ENCODE data around the gene IGFL2. TPM values are rescaled to one million over a fixed set of nuclear protein-coding genes. Genes with fewer than 3 reads are reported as not detected.

The IGFL2 gene
- total and polyA plus RNA-seq, 4 donors: 0.08 TPM; not detected in 3

DNA sequence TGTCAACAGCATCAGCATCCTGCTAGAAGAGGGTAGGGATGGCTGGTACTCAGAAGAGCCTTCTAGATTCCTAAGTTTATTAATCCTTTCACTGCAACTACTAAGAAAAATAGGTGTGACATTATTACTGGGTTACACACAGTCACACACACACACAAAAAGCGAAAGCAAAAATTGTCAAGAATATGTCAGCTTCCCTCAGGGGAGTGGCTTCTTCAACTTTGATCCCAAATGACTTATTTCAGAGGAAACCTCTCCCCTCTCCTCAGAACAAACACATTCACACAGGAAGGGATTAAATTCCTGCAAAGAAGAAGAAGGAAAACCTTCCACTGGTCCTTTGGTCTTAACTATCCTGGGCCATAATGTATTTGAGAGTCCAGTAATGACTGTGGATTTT, 61.4 kb downstream of the IGFL2 start (continued):
- no peak for TF ChIP-seq CTCF (IDR thresholded peaks at IDR 0.05; ENCODE audit: low read depth, low read length, missing input control)
- no peak for TF ChIP-seq SP1 (IDR thresholded peaks at IDR 0.05)
- TF ChIP-seq JUND (IDR thresholded peaks at IDR 0.05): no peak
- no peak for TF ChIP-seq FOXA2 (IDR thresholded peaks at IDR 0.05)
- no peak for TF ChIP-seq RAD21 (IDR thresholded peaks at IDR 0.05)

- H3K36me3 ChIP-seq (ENCODE audit: control insufficient read depth in 4 of 4, insufficient read depth in 3 of 4, low read depth in 1 of 4, low read length in 3 of 4): no peaks in the 10 kb centered on the region
- no peaks in the 10 kb centered on the region for H3K27me3 ChIP-seq (ENCODE audit: control insufficient read depth in 4 of 4, insufficient read depth in 4 of 4, low read length in 3 of 4)
- no peak overlapping the region for H3K27ac ChIP-seq (ENCODE audit: low read depth in 1 of 2, low read length in 2 of 2)
- DNase-seq (ENCODE audit: low spot score): no peak
- no peaks in the 10 kb centered on the region for H3K9me3 ChIP-seq (ENCODE audit: control insufficient read depth in 4 of 4, low read length in 3 of 4)
- H3K4me3 ChIP-seq (ENCODE audit: low read depth in 1 of 3, low read length in 3 of 3): no peak overlapping the region
- TF ChIP-seq RAD21 (IDR thresholded peaks at IDR 0.05): no peak
- TF ChIP-seq FOXA2 (IDR thresholded peaks at IDR 0.05): no peak
- TF ChIP-seq SP1 (IDR thresholded peaks at IDR 0.05): no peak
- no peak for TF ChIP-seq RXRA (IDR thresholded peaks at IDR 0.05)
- no peak for TF ChIP-seq EGR1 (IDR thresholded peaks at IDR 0.05; ENCODE audit: low read depth in 2 of 2)
- TF ChIP-seq GABPA (IDR thresholded peaks at IDR 0.05 in 1 of 2, conservative IDR thresholded peaks at IDR 0.05 in 1 of 2): no peak
- no peak for TF ChIP-seq NR2F2 (IDR thresholded peaks at IDR 0.05)
- no peak for TF ChIP-seq CTCF (IDR thresholded peaks at IDR 0.05; ENCODE audit: low read depth, low read length, missing input control)
- TF ChIP-seq ATF3 (IDR thresholded peaks at IDR 0.05): no peak
- no peak for TF ChIP-seq HNF4A (conservative IDR thresholded peaks at IDR 0.05)
- TF ChIP-seq FOXA1 (IDR thresholded peaks at IDR 0.05): no peak
- no peak overlapping the region for H3K9ac ChIP-seq (ENCODE audit: low read depth in 1 of 2, low read length in 2 of 2)
- 71% methylated on average over 1 of the region's 1 CpG for WGBS
- H3K4me1 ChIP-seq (ENCODE audit: control insufficient read depth in 4 of 4, insufficient read depth in 4 of 4, low read length in 3 of 4): no peaks in the 10 kb centered on the region
These were observed 62.6 kb downstream of the IGFL2 start for GRCh38 chr19:46210669-46211068.

Other genes starting within 250 kb of the IGFL2 start
- gene MYPOP, start 245.6 kb upstream of the IGFL2 start, total RNA-seq: 1 to 10 TPM in 1 of 2 donors, under 1 TPM in 1; 0.70 to 1.8 TPM
- gene MYPOP, start 245.6 kb upstream of the IGFL2 start, polyA plus RNA-seq: 1 to 10 TPM in 1 of 2 donors, under 1 TPM in 1; 0.90 to 3.0 TPM
- gene NANOS2, start 233.5 kb upstream of the IGFL2 start, total RNA-seq: not detected
- gene NANOS2, start 233.5 kb upstream of the IGFL2 start, polyA plus RNA-seq: not detected
- 1 to 10 TPM in 1 of 2 donors, under 1 TPM in 1; 0.47 to 1.6 TPM for gene NOVA2, start 174.4 kb upstream of the IGFL2 start, total RNA-seq
- gene NOVA2, start 174.4 kb upstream of the IGFL2 start, polyA plus RNA-seq: under 1 TPM; 0.31 to 0.37 TPM
- gene CCDC61, start 152.8 kb upstream of the IGFL2 start, total RNA-seq: 1 to 10 TPM; 2.6 to 3.1 TPM
- gene CCDC61, start 152.8 kb upstream of the IGFL2 start, polyA plus RNA-seq: 1 to 10 TPM; 1.7 to 6.3 TPM
- gene PGLYRP1, start 125.2 kb upstream of the IGFL2 start, total RNA-seq: 10 to 100 TPM in 1 of 2 donors, under 1 TPM in 1; 0.25 to 13.9 TPM
- 1 to 10 TPM in 1 of 2 donors, under 1 TPM in 1; 0.31 to 1.2 TPM for gene PGLYRP1, start 125.2 kb upstream of the IGFL2 start, polyA plus RNA-seq
- not detected for gene IGFL4, start 107.2 kb upstream of the IGFL2 start, total RNA-seq
- not detected for gene IGFL4, start 107.2 kb upstream of the IGFL2 start, polyA plus RNA-seq
- not detected for gene IGFL3, start 23.6 kb upstream of the IGFL2 start, total RNA-seq
- gene IGFL3, start 23.6 kb upstream of the IGFL2 start, polyA plus RNA-seq: not detected
- not detected for gene IGFL1, start 81.5 kb downstream of the IGFL2 start, total RNA-seq
- not detected for gene IGFL1, start 81.5 kb downstream of the IGFL2 start, polyA plus RNA-seq
- gene HIF3A, start 148.8 kb downstream of the IGFL2 start, total RNA-seq: 10 to 100 TPM in 1 of 2 donors, 1 to 10 TPM in 1; 5.7 to 20.5 TPM
- gene HIF3A, start 148.8 kb downstream of the IGFL2 start, polyA plus RNA-seq: 1 to 10 TPM; 2.2 to 7.9 TPM
- gene PPP5C, start 198.8 kb downstream of the IGFL2 start, total RNA-seq: 10 to 100 TPM; 28.1 to 50.5 TPM
- gene PPP5C, start 198.8 kb downstream of the IGFL2 start, polyA plus RNA-seq: 10 to 100 TPM; 19.0 to 28.6 TPM